Dedifferentiated amniotic fluid mesenchymal stem cell (primary cell): ENCODE data around the gene HMOX2.

Source experiments
- DNase-seq: peaks from one replicate; pipeline ENCODE4 v3.0.0-alpha.2; 2016; ENCODE audit errors: extremely low spot score

HMOX2 gene

DNA sequence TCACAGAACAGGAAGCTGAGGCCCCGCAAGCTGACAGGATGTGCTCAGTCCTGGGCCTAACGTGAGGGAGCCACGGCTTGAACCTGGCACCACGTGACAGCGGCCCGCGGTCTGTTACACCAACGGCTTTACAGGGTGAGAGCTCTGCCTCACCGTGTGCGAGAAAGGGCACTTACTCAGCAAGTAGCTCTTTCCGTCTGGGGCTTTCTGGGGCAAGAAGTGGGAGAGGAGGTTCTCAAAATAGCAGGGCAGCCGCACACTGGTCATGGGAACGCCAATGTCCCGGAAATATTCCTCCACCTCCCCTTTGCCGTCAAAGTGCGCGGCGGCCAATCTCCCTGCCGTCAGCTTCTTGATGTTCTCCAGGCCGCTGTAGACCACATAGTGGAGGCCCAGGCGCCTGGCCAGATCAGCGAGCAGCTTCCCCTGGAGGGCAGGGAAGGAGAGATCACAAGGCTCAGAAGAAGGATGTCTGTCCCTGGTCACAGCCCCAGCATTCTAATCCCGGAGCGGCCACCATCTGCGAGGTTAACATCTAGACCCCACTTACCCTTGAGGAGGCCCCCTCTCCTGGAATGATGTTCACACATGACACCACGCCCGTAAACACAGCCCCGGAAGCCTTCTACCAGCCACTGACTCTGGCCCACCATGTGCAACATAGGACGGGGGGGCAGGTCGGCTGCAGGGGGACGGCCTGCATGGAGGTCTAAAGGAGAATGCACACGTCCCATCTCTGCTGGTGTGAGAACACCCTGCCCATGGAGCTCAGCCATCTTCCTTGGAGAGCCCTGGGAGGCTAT, 10.0 kb upstream of the HMOX2 start:
- no peak for DNase-seq

DNA sequence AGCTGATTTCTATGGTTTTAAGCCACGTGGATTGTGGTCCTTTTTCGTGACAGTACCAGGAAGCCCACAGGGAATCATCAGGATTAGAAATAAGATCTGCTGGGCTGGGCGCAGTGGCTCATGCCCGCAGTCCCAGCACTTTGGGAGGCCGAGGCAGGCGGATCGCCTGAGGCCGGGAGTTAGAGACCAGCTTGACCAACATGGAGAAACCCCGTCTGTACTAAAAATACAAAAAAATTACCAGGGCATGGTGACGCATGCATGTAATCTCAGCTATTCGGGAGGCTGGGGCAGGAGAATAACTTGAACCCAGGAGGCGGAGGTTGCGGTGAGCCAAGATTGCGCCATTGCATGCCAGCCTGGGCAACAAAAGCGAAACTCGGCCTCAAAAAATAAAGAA, 8.3 kb upstream of the HMOX2 start:
- DNase-seq: no peak

DNA sequence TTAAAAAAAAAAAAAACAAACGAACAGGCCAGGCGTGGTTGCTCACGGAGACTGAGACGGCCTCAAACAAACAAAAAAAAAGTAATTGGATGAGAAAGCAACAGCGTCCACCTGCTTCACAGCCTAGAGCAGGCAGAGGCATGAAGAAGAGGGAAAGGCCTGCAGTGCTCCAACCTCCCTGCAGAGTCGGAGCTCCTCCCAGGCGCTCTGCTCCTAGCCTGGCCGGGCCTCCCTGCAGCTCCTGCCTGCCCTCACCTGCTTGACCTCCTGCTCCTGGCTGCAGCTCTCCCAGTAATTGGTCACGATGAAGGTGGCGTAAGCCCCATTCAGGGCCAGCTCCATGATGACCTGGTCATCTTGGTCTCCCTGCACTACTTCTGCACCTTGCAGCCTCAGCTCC, 7.2 kb upstream of the HMOX2 start:
- DNase-seq: no peak

DNA sequence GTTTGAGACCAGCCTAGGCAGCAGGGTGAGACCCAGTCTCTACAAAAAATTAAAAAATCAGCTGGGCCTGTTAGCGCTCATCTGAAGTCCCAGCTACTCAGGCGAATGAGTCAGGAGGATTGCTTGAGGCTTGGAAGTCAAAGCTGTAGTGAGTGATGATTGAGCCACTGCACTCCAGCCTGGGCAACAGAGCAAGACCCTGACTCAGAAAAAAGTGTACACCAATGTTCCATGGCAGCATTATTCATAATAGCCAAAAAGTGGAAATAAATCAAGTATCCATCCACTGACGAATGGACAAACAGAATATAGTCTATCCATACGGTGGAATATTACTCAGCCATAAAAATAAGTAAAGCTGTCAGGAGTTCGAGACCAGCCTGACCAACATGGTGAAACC, 4.3 kb upstream of the HMOX2 start:
- DNase-seq: no peak

- DNase-seq: no peak
Observed at GRCh38 chr16:4472880-4473279, 3.3 kb upstream of the HMOX2 start.

DNA sequence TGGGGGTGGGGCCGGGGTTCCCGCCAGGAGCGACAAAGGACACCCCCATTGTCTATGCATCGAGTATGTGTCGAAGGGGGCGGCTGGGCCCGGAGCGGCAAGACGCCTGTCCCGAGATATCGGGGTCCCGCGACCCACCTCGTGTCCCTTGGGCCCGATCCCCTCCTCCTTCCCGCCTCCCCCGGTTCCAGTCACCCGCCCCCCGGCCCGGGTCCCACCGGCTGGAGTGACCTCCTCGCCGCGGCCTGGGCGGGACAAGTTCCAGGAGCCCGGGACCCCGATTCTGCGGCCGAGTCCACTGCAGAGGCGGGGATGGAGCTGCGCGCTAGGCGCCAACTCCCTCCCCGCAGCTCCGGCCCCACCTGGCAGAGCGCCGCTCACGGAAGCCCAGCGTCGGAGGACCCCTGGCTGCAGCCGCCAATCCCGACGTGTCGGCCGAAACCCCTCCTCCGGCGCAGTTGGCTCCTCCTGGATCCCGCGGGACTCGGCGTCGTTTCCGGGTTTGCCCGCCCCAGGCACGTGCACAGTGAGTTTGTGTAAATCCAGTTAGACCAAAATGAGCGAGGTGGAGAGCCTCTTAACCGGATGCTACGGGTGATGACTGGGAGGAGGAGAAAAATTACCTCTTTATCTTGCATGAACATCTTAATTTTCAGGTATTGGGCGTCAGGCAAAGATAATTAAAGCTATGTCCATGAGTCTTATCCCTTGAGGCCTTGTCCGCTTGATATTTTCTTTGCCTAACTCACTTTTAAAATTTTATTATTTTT, 1.8 kb upstream of the HMOX2 start, which contains the start of gene NMRAL1:
Gene NMRAL1 (minus strand): TSS at position 434 of the 770 bp plus-strand sequence. CDS start 493 bp downstream, outside the sequence.
- peak; percentile 87 for DNase-seq

- DNase-seq: peak; percentile 36
Observed at GRCh38 chr16:4477966-4478365, 1.8 kb downstream of the HMOX2 start.

DNA sequence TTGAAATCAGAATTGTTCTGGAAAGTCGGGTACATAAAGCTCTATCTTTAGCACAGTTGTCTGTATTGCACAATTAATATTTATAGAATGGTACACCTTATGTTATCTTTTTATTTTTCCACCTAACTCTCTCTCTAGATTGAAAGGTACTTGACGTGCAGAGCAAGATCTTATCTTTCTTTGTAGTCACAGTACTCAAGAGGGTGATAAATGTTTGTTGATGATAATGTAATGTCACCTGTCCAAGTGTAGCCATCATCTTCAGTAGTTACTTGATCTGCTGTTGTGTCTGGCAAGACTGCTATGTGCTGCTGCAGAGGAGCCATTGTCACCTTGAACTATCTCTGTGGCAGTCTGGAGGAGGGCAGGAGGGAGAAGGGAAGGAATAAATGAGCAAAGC, 5.3 kb downstream of the HMOX2 start:
- no peak for DNase-seq

- DNase-seq: no peak
Observed at GRCh38 chr16:4481963-4482362, 5.8 kb downstream of the HMOX2 start.

DNA sequence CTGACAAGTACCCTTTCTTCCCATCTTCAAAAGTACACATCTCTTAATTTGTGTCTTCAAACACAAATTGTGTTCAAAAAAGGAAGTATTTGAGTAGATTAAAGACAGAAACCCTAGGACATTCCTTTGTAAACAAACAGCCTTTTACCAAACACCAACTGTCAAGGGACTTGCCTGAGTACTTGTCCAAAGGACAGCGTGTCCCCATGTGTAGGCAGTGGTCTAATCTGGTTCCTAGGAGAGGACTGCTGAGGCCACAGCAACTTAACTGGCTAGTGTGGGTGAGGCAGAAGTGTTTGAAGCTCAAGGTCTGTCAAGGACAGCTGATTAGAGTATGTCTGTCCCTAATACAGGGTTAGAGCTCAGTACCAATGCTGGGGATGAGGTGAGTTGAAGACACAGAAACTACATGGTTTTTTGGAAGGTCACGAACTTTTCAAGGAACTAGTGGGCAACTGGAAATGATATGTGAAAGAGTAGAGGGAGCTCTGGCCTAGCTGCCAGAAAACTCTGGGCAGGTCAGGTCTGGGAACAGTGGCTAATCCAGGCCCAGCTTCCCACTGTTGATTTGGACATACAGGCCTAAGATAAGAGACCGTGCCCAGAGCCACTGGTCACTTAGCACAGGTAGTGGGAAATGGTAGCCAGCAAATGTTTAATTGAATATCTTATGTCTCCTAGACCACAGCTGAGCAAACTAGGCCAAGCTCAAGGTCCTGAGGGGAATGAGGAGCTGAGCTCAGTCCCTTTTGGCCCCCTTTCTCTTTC, 10.1 kb downstream of the HMOX2 start:
- no peak for DNase-seq

DNA sequence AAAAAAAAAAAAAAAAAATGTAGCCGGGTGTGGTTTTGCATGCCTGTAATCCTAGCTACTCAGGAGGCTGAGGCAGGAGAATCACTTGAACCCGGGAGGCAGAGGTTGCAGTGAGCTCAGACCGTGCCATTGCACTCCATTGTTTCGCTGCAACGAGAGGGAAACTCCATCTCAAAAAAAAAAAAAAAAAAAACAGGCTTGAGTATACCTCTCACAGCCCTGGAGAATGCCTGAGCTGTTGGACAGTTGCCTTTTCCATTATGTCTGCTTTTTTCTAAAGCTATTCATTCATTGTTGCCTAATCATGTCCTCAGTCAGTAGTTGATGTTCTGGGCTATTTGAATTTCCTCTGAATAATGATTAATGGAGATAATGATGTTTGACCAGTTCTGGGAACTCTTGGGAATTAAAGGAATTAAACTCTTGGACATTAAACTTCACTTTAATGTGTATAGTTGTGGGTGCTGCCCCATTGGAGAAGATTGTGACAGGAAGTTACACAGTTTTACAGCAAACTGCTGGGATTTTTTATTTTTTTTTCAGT, 11.8 kb downstream of the HMOX2 start:
- DNase-seq: no peak

GRCh38 chr16:4488499-4488967, 12.3 kb downstream of the HMOX2 start:
- DNase-seq: no peak

GRCh38 chr16:4489030-4489429, 12.8 kb downstream of the HMOX2 start:
- peak; percentile 30 for DNase-seq

DNA sequence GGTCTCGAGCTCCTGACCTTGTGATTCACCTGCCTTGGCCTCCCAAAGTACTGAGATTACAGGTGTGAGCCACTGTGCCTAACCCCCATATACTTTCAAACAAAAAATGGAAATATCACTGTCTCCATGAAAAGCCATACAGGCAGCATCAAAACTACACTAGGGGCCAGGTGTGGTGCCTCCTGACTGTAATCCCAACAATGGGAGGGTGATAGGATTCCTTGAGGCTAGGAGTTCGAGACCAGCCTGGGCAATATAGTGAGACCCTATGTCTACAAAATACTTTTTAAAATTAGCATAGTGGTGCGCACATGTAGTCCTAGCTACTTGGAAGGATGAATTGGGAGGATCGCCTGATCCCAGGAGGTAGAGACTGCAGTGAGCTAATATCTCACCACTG, 15.7 kb downstream of the HMOX2 start:
- DNase-seq: no peak

GRCh38 chr16:4494746-4495490, 18.7 kb downstream of the HMOX2 start:
- DNase-seq: peak; percentile 35

DNA sequence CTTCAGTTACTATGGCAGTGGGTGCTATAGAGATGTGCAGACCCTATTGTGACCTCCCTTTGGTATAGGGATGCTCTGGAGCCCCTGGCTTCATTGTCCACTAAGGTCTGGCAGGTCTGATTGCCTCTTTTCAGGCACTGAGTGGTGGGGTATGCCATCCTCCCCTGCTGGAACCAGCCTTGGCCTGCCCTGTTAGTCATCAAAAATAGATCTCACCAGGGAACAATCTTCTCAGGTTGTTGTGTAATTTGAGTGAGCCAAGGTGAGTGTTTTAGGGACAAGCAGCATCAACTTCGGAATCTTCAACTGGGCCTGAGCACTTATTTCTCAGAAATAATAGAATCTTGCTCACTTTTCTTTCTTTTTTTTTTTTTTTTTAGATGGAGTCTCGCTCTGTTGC, 19.6 kb downstream of the HMOX2 start:
- DNase-seq: no peak

GRCh38 chr16:4496305-4496704, 20.1 kb downstream of the HMOX2 start:
- no peak for DNase-seq

DNA sequence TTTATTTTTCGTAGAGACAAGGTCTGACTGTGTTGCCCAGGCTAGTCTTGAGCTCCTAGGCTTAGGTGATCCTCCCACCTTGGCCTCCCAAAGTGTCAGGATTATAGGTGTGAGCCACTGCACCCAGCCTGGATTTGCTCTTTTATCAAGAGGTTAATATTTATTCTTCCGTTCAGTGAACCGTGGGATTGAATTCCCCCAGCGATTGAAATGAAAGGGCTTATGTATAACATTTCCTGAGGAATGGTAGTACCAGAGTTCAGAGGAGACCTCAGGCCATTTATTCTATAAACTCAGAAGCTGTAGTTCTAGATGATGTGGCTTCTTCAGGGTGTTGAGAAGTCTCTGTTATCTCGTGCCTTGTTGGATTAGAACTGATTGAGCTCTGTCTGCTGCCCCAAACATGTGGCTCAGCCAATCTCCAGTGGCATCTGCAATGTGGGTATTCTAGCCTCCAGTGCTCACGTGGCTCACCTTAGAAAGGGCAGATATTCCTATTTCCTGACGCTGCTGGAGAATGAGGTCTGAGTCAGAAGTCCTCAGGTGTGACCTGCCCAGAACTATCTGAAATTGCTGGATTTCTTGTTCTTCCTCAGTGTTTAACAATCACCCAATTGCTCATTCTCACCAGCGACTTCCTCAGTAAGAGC, 22.5 kb downstream of the HMOX2 start:
- DNase-seq: no peak

- no peak for DNase-seq
Observed at GRCh38 chr16:4499196-4499555, 23.0 kb downstream of the HMOX2 start.

GRCh38 chr16:4500272-4500671, 24.1 kb downstream of the HMOX2 start:
- DNase-seq: peak; percentile 66

DNA sequence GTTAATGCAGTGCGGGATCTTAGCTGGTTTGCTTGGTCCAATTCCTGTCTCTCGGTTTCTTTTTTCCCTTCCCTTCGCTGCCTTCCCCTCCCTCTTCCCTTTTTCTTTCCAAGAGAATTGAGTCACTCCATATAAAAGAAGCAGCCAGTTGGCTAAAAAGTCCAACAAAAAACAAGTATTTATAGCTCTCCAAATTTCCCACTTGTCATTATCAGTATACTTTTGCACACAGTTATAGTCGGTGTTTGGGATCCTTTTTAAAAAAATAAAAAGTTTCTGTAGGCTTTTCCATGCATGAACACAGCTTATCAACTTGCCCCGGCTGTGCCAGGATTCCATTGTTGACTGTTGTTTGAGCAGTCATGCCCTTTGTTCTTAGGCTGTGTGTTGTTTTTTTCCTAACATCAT, 24.9 kb downstream of the HMOX2 start:
- DNase-seq: no peak
